Calu3 (cell line): ENCODE measurements around the gene CNKSR3. TPM values are rescaled to one million over a fixed set of nuclear protein-coding genes. Genes with fewer than 3 reads are reported as not detected.

Experiments used
- BruUV-seq: library from RNA; stranded (reverse); fragments of 400-500 nt; replicated peaks from 2 replicates; lab custom pipeline; 2021; lab: Mats Ljungman, UMichigan
- CTCF ChIA-PET: fragments of 300-600 bp; sonication (Branson Sonifier 250); formaldehyde crosslinking; loops from one replicate; lab custom pipeline; 2022; ENCODE audit warnings: antibody characterized with exemption; lab: Charles Lee
- DNase-seq: peaks from one replicate; pipeline ENCODE4 v3.0.0; 2022
- H3K27ac Mint-ChIP-seq: one replicate; pipeline ENCODE4 v1.8.0; 2022; ENCODE audit warnings: mixed read lengths; ENCODE audit not compliant: unreplicated experiment
- H3K27me3 Mint-ChIP-seq: one replicate; pipeline ENCODE4 v1.8.0; 2022; ENCODE audit warnings: mixed read lengths; ENCODE audit not compliant: unreplicated experiment
- H3K36me3 Mint-ChIP-seq: one replicate; pipeline ENCODE4 v1.8.0; 2022; ENCODE audit warnings: mild to moderate bottlenecking, moderate library complexity, mixed read lengths; ENCODE audit not compliant: insufficient read depth, unreplicated experiment
- H3K4me1 Mint-ChIP-seq: one replicate; pipeline ENCODE4 v1.8.0; 2022; ENCODE audit warnings: mild to moderate bottlenecking, low read depth, mixed read lengths; ENCODE audit not compliant: unreplicated experiment
- H3K4me3 Mint-ChIP-seq: one replicate; pipeline ENCODE4 v1.8.0; 2022; ENCODE audit warnings: mild to moderate bottlenecking, low read depth, moderate library complexity, mixed read lengths; ENCODE audit not compliant: unreplicated experiment
- H3K9me3 Mint-ChIP-seq: one replicate; pipeline ENCODE4 v1.8.0; 2022; ENCODE audit warnings: low read depth, mixed read lengths; ENCODE audit not compliant: unreplicated experiment
- intact Hi-C: fragments of 100-400 bp; cut with micrococcal nuclease; formaldehyde crosslinking; loops from one replicate; pipeline ENCODE4 v1.10.0; 2022; ENCODE audit not compliant: unreplicated experiment
- total RNA-seq: library from RNA; stranded (reverse); gene quantifications from 2 replicates; pipeline ENCODE4 v1.2.3, GENCODE V29; 2022
- TF ChIP-seq, protein P1 (sequence below): fragments of 200-600 bp; IDR thresholded peaks from one replicate; pipeline ENCODE4 v1.8.0; 2022; ENCODE audit warnings: antibody characterized with exemption; ENCODE audit not compliant: unreplicated experiment

CNKSR3 gene
- total RNA-seq, 1 experiment from 2014 or later: 4.0 TPM

DNA sequence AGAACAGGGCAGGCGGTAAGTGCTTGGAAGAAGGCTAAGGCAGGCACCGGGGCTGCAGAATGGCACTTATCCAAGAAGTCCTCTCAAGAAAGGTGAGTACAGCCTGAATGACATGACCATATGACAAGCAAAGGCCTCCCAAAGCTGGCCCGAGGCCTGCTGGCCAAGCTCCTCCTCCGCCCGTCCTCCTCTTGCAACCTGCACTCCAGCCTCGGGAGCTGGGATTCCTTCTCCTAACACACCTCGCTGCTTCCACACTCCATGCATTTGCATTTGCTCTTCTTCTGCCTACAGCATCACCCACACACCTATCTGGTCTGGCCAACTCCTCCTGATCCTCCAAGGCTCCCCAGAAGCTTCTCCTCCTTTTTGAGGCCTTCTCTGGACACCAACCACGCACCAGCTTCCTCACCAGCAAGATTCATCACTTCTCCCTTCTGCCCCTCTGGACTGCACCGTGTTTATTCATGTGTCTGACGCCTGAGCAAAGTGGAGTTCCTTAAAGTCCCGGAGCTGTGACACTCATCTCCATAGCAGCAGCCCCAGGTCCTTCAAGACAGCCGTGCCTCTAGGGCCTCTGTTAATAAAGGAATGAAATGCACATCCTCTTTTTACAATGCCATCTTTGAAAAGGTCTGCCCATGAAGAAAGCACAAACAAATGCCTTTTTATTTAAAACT, 32.3 kb downstream of the CNKSR3 start:
- CTCF ChIA-PET: interaction anchor here (0.7 kb wide), 1 partner anchor 36 kb away, joined by 5 read pairs; no protein-coding TSS in a partner anchor
- Mint-ChIP-seq H3K27me3 (no peaks in the 10 kb centered on the region), H3K4me1 (peaks cover 8% of the 10 kb centered on the region), H3K27ac (no peak overlapping the region), H3K9me3 (no peaks in the 10 kb centered on the region), H3K36me3 (no peaks in the 10 kb centered on the region), H3K4me3 (no peak overlapping the region)
- intact Hi-C loops: no loop called here
- no TSS peak for BruUV-seq
- TF ChIP-seq, protein P1, sequence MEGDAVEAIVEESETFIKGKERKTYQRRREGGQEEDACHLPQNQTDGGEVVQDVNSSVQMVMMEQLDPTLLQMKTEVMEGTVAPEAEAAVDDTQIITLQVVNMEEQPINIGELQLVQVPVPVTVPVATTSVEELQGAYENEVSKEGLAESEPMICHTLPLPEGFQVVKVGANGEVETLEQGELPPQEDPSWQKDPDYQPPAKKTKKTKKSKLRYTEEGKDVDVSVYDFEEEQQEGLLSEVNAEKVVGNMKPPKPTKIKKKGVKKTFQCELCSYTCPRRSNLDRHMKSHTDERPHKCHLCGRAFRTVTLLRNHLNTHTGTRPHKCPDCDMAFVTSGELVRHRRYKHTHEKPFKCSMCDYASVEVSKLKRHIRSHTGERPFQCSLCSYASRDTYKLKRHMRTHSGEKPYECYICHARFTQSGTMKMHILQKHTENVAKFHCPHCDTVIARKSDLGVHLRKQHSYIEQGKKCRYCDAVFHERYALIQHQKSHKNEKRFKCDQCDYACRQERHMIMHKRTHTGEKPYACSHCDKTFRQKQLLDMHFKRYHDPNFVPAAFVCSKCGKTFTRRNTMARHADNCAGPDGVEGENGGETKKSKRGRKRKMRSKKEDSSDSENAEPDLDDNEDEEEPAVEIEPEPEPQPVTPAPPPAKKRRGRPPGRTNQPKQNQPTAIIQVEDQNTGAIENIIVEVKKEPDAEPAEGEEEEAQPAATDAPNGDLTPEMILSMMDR: no peak
- no peak for DNase-seq

DNA sequence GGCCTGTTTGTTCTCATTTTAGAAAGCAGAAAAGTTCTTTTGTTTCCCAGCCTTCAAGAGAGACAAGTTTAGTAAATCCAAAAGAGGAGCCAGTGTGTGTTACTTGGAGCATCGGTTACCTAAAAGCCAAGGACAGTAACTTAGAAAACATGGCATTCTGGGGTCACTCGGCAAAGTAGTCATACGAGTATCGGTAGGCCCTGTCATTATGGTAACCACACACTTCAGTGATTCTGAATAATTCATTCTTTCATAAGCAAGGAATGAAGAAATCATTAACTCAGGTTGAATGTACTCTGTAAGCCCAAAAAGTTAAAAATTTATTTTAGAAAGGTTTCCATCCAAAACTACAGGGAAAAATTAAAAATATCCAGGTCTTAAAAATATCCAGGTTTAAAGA, 34.0 kb downstream of the CNKSR3 start:
- H3K27me3 Mint-ChIP-seq: no peaks in the 10 kb centered on the region
- BruUV-seq: no TSS peak
- TF ChIP-seq, protein P1: no peak
- H3K9me3 Mint-ChIP-seq: no peaks in the 10 kb centered on the region
- CTCF ChIA-PET: interaction anchor here (0.7 kb wide), 1 partner anchor 365 kb away, joined by 4 read pairs; no protein-coding TSS in a partner anchor
- H3K27ac Mint-ChIP-seq: no peak overlapping the region
- no peak for DNase-seq
- peaks cover 8% of the 10 kb centered on the region for H3K4me1 Mint-ChIP-seq
- no peak overlapping the region for H3K4me3 Mint-ChIP-seq
- intact Hi-C loops: no loop called here
- H3K36me3 Mint-ChIP-seq: no peaks in the 10 kb centered on the region

DNA sequence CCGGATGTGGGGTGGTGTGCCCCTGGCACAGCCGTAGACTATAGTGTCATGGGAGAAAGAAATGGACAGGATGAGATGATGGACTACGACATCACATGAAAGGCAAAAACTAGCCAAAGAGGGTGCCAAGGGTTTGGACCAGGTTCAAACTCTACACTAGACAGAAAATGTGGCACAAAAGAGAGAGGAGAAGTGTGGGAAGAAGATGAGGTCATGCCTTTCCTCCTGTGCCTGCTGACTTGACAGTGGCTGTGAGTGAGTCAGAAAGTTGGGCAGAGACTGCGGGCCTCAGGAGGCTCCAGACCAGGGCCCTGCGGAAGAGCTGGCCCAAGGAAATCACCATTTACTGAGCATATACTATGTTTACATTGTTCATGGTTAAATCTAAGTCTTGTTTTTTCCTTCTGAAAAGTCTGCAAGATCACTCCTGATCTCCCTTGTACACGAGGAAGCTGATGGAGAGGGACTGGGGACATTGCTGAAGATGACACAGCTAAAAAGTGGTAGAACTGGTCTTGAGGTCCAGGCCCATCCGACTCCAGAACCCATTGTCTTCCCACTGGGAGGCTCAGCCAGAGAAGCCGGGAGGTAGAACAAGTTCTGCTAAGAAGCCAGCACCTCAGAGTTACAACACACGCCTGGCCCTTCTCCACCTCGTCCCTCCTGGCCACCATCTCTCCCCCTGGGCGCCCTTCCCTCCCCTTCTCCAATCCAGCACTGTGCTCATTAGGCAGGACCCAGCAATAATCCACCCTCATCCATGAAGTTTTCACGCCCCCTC, 35.6 kb downstream of the CNKSR3 start:
- intact Hi-C loops: no loop called here

DNA sequence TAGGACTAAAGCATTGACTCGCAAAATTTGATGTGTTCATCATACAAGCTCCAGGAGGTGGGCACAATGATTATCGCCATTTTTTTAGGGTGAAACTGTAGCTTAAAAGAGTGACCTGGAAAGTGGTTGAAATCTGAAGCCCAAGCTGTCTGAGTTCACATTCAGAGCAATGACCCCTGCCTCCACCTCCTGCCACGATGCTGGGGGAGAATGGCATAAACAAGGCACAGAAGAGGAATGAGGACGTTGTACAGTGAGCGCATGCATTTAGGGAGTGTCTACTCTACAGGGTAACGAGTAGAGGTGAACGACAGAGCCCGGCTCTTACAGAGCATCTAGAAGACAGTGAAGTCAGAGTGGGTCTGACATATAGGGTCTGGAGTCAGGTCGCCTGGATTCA, 37.2 kb downstream of the CNKSR3 start:
- no peak for DNase-seq
- intact Hi-C loops: no loop called here
- TF ChIP-seq, protein P1: no peak
- no peaks in the 10 kb centered on the region for H3K36me3 Mint-ChIP-seq
- H3K27ac Mint-ChIP-seq: no peak overlapping the region
- CTCF ChIA-PET: interaction anchor here (0.7 kb wide), 1 partner anchor 34 kb away, joined by 3 read pairs; no protein-coding TSS in a partner anchor
- H3K27me3 Mint-ChIP-seq: no peaks in the 10 kb centered on the region
- BruUV-seq: no TSS peak
- no peaks in the 10 kb centered on the region for H3K9me3 Mint-ChIP-seq
- no peak overlapping the region for H3K4me3 Mint-ChIP-seq
- peaks cover 4% of the 10 kb centered on the region for H3K4me1 Mint-ChIP-seq

More for the DNA sequence above, 35.6 kb downstream of the CNKSR3 start:
- DNase-seq: no peak
- no TSS peak for BruUV-seq
- CTCF ChIA-PET: interaction anchor here (0.6 kb wide), 2 partner anchors 12 to 178 kb away, joined by 3 to 7 read pairs; no protein-coding TSS in a partner anchor
- Mint-ChIP-seq H3K27me3 (no peaks in the 10 kb centered on the region), H3K9me3 (no peaks in the 10 kb centered on the region), H3K27ac (no peak overlapping the region), H3K36me3 (no peaks in the 10 kb centered on the region), H3K4me1 (peaks cover 8% of the 10 kb centered on the region), H3K4me3 (no peak overlapping the region)
- TF ChIP-seq, protein P1: no peak
